HFFc6 (cell line): ENCODE results near the gene DYNLL2. TPM values are rescaled to one million over a fixed set of nuclear protein-coding genes. Genes with fewer than 3 reads are reported as not detected.
"Not testable (repeated sequence)": the region's sequence is repeated elsewhere in the genome, so short reads cannot be mapped to it uniquely, and the experiment has no call there.

Source experiments
- DNase-seq: peaks from one replicate; pipeline ENCODE4 v3.0.0-alpha.2; 2018
- H3K27ac Mint-ChIP-seq: 2 replicates; pipeline ENCODE4 v1.8.0; 2020; ENCODE audit warnings: mild to moderate bottlenecking, mixed read lengths
- H3K27me3 Mint-ChIP-seq: 2 replicates; pipeline ENCODE4 v1.8.0; 2021; ENCODE audit warnings: mild to moderate bottlenecking, moderate library complexity, mixed read lengths; ENCODE audit not compliant: insufficient read depth
- H3K36me3 Mint-ChIP-seq: 2 replicates; pipeline ENCODE4 v1.8.0; 2021; ENCODE audit warnings: low read depth, mixed read lengths
- H3K4me1 Mint-ChIP-seq: 2 replicates; pipeline ENCODE4 v1.8.0; 2020; ENCODE audit warnings: low read depth, mixed read lengths
- H3K4me3 Mint-ChIP-seq: 2 replicates; pipeline ENCODE4 v1.8.0; 2020; ENCODE audit warnings: mild to moderate bottlenecking, moderate library complexity, mixed read lengths
- H3K9me3 Mint-ChIP-seq: 2 replicates; pipeline ENCODE4 v1.8.0; 2020; ENCODE audit warnings: mild to moderate bottlenecking, mixed read lengths
- CTCF ChIP-seq: fragments of 200-600 bp; sonication (generic); IDR thresholded peaks from 2 replicates; pipeline ENCODE4 v1.5.0; 2021; ENCODE audit warnings: antibody characterized with exemption, mild to moderate bottlenecking
- total RNA-seq, 6 experiments: library from RNA; stranded (reverse); fragmentation: NEBNext Ultra II Directional; extraction: Animal tissue kit (Norgen Biotek cat#: 25700); gene quantifications; 2 replicates in 1 of 6; 3 replicates in 5 of 6; pipeline ENCODE4 v1.2.3, GENCODE V29; 2021

DYNLL2 gene
- total RNA-seq, 6 experiments from 2014 or later, result 31.8 to 38.9 (median 35.5) TPM

DNA sequence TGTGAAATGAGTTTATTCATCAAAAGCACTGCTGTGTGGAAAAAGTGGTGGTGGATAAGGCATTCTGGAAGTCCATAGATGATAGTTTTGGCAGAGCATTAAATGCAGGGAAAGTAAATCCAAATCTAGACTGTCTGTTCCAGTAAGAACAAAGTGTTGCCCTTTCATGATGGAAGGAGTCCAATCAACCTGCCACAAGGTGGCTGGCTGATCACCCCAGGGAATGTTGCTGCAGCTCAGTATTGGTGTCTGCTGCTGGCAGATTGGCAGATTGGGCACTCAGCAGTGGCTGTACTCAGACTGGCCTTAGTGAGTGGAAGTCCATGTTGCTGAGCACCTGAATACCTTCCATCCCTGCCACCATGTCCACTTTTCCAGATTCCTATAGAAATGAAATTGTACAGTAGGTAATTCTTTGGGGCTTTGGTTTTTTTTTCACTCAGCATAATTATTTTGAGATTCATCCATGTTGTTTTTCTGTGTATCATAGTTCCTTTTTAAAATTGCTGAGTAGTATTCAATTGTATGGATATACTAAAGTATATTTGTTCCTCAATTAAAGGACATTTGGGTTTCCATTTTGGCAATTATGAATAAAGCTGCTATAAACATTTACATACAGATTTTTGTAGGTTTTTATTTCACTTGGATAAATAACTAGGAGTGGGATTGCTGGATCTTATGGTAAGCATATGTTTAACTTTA, 14.3 kb downstream of the DYNLL2 start:
- no peaks in the 10 kb centered on the region for H3K9me3 Mint-ChIP-seq
- TF ChIP-seq CTCF, result no peak

GRCh38 chr17:58100506-58100905, 17.3 kb downstream of the DYNLL2 start:
- no peak for DNase-seq
- Mint-ChIP-seq H3K9me3 (no peaks in the 10 kb centered on the region), H3K4me1 (peaks cover 7% of the 10 kb centered on the region), H3K36me3 (no peaks in the 10 kb centered on the region), H3K27ac (no peak overlapping the region), H3K27me3 (peaks cover 2% of the 10 kb centered on the region; the same call in 1 of the 2 replicates), H3K4me3 (no peak overlapping the region)
- no peak for TF ChIP-seq CTCF

More for the DNA sequence above, 14.3 kb downstream of the DYNLL2 start:
- Mint-ChIP-seq H3K36me3 (peaks cover 4% of the 10 kb centered on the region; the same call in 1 of the 2 replicates), H3K27me3 (peaks cover 2% of the 10 kb centered on the region; the same call in 1 of the 2 replicates), H3K4me1 (peaks cover 7% of the 10 kb centered on the region), H3K4me3 (no peak overlapping the region), H3K27ac (no peak overlapping the region)
- no peak for DNase-seq

GRCh38 chr17:58101898-58102297, 18.7 kb downstream of the DYNLL2 start:
- DNase-seq, H3K36me3 Mint-ChIP-seq, H3K9me3 Mint-ChIP-seq, H3K4me3 Mint-ChIP-seq, H3K4me1 Mint-ChIP-seq, H3K27me3 Mint-ChIP-seq, H3K27ac Mint-ChIP-seq: not testable (repeated sequence)

- no peaks in the 10 kb centered on the region; the same call in 1 of the 2 replicates for H3K9me3 Mint-ChIP-seq
- TF ChIP-seq CTCF, result no peak
- no peak overlapping the region for H3K27ac Mint-ChIP-seq
- no peaks in the 10 kb centered on the region for H3K4me1 Mint-ChIP-seq
- H3K4me3 Mint-ChIP-seq, result no peak overlapping the region
- no peak for DNase-seq
- H3K27me3 Mint-ChIP-seq, result no peaks in the 10 kb centered on the region; the same call in 1 of the 2 replicates
- no peaks in the 10 kb centered on the region for H3K36me3 Mint-ChIP-seq
Measured at GRCh38 chr17:58105093-58105492, 21.9 kb downstream of the DYNLL2 start.

- Mint-ChIP-seq H3K4me3 (no peak overlapping the region), H3K27me3 (no peaks in the 10 kb centered on the region; the same call in 1 of the 2 replicates), H3K9me3 (no peaks in the 10 kb centered on the region; the same call in 1 of the 2 replicates), H3K36me3 (no peaks in the 10 kb centered on the region), H3K4me1 (no peaks in the 10 kb centered on the region), H3K27ac (no peak overlapping the region)
- no peak for TF ChIP-seq CTCF
- no peak for DNase-seq
Measured at GRCh38 chr17:58107306-58107705, 24.1 kb downstream of the DYNLL2 start.

- peaks cover 4% of the 10 kb centered on the region for H3K27me3 Mint-ChIP-seq
- no peak overlapping the region for H3K4me3 Mint-ChIP-seq
- no peak overlapping the region for H3K27ac Mint-ChIP-seq
- DNase-seq, result no peak
- no peaks in the 10 kb centered on the region; the same call in 1 of the 2 replicates for H3K9me3 Mint-ChIP-seq
- TF ChIP-seq CTCF, result no peak
- no peaks in the 10 kb centered on the region for H3K36me3 Mint-ChIP-seq
- no peaks in the 10 kb centered on the region for H3K4me1 Mint-ChIP-seq
Measured at GRCh38 chr17:58109197-58109596, 26.0 kb downstream of the DYNLL2 start.
